ENCODE data around the gene RNF26.

The RNF26 gene

GRCh38 chr11:119338965-119339588 is 4.8 kb downstream of the RNF26 start:
- no peak for DNase-seq (ENCODE audit: low read depth in 2 of 2)
- H3K4me3 ChIP-seq (replicated peaks in 1 of 2; ENCODE audit: low read depth in 2 of 2, low read length in 2 of 2), result peak overlapping the region in 1 of 2 donors; percentile 64

GRCh38 chr11:119339589-119340334 is 5.4 kb downstream of the RNF26 start:
- TF ChIP-seq CTCF (IDR thresholded peaks at IDR 0.05; ENCODE audit: low read depth, low read length), result peak; percentile 57
- peak overlapping the region; percentile 50 to 64 for H3K4me3 ChIP-seq (replicated peaks in 1 of 2; ENCODE audit: low read depth in 2 of 2, low read length in 2 of 2)
- DNase-seq (ENCODE audit: low read depth in 2 of 2), result peak; percentile 48 to 77

More at GRCh38 chr11:119338965-119339588, 4.8 kb downstream of the RNF26 start:
- no peak for TF ChIP-seq CTCF (IDR thresholded peaks at IDR 0.05; ENCODE audit: low read depth, low read length)

GRCh38 chr11:119340335-119341221 is 6.3 kb downstream of the RNF26 start, which contains the start of gene C1QTNF5:
Gene C1QTNF5, minus strand, starts transcription at chr11:119340883. Its CDS starts 486 bp downstream, at chr11:119340397.
- no peak for TF ChIP-seq CTCF (IDR thresholded peaks at IDR 0.05; ENCODE audit: low read depth, low read length)
- H3K4me3 ChIP-seq (replicated peaks in 1 of 2; ENCODE audit: low read depth in 2 of 2, low read length in 2 of 2), result peak within 1 kb of the TSS; percentile 50 to 64
- DNase-seq (ENCODE audit: low read depth in 2 of 2), result peak; percentile 39 to 95

- H3K4me3 ChIP-seq (replicated peaks in 1 of 2; ENCODE audit: low read depth in 2 of 2, low read length in 2 of 2), result peak overlapping the region in 1 of 2 donors; percentile 64
- DNase-seq (ENCODE audit: low read depth in 2 of 2), result no peak
- TF ChIP-seq CTCF (IDR thresholded peaks at IDR 0.05; ENCODE audit: low read depth, low read length), result no peak
These were observed 7.1 kb downstream of the RNF26 start for GRCh38 chr11:119341222-119342022.

GRCh38 chr11:119342023-119342300 is 7.6 kb downstream of the RNF26 start:
- no peak for TF ChIP-seq CTCF (IDR thresholded peaks at IDR 0.05; ENCODE audit: low read depth, low read length)

More at GRCh38 chr11:119342023-119342300, 7.6 kb downstream of the RNF26 start:
- no peak for DNase-seq (ENCODE audit: low read depth in 2 of 2)
- no peak overlapping the region for H3K4me3 ChIP-seq (replicated peaks in 1 of 2; ENCODE audit: low read depth in 2 of 2, low read length in 2 of 2)
